Sciatic nerve (tissue), 2 donors: Measurements from ENCODE around the gene MAP2K5. TPM values are rescaled to one million over a fixed set of nuclear protein-coding genes. Genes with fewer than 3 reads are reported as not detected.

Source experiments
- ATAC-seq: fragments of 200-7000 bp; cut with Tn5 transposase; one replicate; pipeline ENCODE4 v1.9.1; 2020; ENCODE audit warnings: mild to moderate bottlenecking, moderate library complexity
- DNase-seq: peaks from one replicate; pipeline ENCODE4 v3.0.0-alpha.2; 2020; ENCODE audit warnings: low spot score
- intact Hi-C: fragments of 100-400 bp; cut with DNase I; formaldehyde crosslinking; loops from one replicate; pipeline ENCODE4 v1.14.2; 2022
- total RNA-seq: library from RNA; stranded (reverse); fragmentation: NEBNext Ultra II Directional; extraction: Animal tissue kit (Norgen Biotek cat#: 25700); gene quantifications from one replicate; pipeline ENCODE4 v1.2.1, GENCODE V29; 2021
- donor health status: DM: no; HTN: no; CAD: no.
- donor health status: DM: no; HTN: no; CAD: no.

MAP2K5 gene
- total RNA-seq, 1 donor from 2014 or later: 25.2 TPM

DNA sequence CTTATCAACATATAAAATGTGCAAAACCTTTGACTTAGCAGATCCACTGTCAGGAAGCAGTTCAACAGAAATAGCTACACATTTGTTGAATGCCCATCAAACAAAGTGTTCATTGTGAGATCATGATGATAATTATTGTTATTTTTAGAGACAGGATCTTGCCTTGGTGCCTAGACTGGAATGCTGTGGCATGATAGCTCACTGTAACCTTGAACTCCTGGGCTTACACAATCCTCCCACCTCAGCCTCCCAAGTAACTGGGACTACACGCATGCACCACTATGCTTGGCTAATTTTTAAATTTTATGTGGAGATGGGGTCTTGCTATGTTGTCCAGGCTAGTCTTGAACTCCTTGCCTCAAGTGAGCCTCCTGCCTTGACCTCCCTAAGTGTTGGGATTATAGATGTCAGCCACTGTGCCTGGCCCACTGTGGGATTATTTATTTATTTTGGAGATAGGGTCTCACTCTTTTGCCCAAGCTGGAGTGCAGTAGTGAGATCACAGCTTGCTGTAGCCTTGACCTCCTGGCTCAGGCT lies 8.8 kb downstream of the MAP2K5 start:
- no peak for DNase-seq

DNA sequence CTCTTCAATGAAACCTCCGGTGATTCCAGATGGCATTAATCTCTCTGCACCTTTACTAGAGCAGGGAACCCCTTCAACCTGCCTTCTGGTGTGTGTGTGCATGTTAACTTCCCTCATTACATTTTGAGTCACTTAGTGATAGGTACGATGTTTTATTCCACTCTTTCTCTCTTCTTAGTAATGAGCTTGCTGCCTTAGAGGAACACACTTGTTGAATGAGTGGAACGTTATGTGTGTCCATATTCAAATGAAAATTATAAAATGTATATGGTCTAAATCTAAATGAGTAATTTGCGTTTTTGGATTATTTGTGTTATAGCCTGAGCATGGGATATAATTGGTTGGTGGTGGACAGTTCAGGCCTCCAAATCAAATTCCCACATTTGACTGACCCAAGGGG lies 12.1 kb downstream of the MAP2K5 start:
- no peak for ATAC-seq
- intact Hi-C loops: no loop called here
- DNase-seq: no peak

More for the DNA sequence above, 8.8 kb downstream of the MAP2K5 start:
- intact Hi-C loops: no loop called here
- ATAC-seq: no peak

DNA sequence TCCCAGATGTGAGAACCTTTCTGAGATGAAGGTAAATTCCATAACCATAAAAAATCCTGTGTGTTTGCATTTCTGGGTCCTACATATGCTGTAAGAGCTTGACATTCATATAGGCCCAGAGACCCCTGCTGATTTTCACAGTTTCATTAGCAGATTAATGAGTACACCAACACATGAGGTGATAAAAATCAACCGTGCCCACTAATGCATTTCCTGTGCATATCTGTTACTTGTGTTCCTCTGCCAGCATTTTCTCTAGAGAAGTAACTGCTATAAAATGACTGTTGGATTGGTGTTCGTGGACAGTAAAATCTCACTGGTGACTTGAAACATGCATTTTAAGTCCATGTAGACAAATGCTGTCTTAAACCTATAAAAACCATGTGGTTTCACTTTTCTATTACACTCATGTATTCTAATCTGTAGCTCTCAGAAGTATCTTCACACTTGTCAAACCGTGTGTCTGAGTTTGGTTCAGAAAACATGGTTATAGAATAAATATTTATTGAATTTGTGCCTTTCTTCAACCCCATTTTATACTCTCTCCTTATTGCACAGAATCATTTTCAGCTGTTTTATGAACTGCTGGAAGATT lies 14.6 kb downstream of the MAP2K5 start:
- no peak for DNase-seq
- intact Hi-C loops: no loop called here
- ATAC-seq: no peak

DNA sequence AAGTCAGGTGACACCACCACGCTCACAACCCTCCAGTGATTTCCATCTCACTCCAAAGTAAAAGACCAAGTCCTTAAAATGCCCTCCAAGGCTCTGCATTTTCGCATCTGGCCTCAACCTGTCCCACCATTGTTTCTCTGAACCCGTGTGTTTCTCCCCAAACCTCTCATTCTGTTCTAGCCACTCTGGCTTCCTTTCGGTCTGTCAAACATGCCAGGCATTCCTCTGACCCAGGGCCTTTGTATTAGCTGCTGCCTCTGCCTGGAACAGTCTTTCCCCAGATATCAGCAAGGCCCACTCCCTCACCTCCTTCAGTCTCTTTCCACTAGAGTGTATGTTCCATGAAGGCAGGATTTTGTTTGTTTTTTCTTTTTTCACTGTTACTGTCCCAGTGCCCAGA lies 16.0 kb downstream of the MAP2K5 start:
- no peak for DNase-seq
- intact Hi-C loops: no loop called here
- no peak for ATAC-seq

DNA sequence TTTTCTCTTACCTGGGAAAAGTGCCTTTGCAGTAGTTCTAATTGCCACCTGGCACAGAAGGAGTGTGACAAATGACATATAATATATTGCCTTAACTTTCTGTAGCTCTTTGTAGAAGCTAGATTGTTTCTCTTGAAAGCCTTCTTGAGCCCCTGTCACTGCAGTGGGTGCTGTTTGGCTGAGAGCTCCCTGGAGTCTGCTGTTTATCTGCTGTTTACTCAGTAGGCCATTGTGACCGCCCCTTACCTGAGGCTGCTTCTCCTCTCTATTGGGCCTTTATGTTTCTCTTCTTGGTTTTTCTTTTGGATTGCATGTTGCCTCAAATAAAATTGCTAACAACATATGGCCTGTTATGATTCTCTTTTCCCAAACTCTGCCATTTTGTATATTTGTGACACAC lies 16.7 kb downstream of the MAP2K5 start:
- DNase-seq (no peak), ATAC-seq (no peak)
- intact Hi-C loops: no loop called here

DNA sequence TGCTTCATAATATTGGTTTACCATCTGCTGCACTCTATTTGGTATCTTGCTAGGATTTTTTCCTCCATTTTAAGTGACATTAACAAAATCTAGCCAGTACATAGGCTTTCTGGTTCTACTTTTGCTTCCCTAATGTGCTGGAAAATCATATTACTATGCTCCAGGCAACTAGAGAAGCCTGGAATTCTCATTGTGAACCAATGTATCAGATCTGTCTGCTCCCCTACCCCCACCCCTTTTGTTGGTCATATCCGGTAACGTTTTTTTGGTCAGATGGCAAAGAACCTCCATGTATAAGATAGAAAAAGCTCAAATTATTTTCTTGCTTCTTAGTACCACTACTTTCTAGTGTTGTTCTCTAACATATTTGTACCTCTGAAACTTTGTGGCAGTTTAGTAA lies 17.1 kb downstream of the MAP2K5 start:
- ATAC-seq (no peak), DNase-seq (no peak)
- intact Hi-C loops: no loop called here

DNA sequence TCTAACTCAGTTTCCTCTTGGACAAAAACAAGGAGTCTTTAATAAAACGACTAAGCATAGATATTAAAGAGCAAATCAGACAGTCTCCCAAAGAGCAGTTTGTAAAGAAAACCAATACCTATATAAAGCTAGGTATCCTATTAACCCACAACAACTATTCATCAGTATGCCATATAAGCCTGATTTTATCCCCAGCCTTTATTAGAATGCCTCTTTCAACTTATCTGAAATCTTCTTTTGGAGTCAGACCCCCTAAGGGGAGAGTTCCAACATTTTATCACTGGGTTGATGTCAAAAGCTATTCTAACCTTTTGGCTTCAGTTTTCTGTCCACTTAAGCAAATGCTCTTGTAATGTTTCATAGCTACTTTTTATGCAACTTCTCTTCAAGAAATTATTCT lies 17.8 kb downstream of the MAP2K5 start:
- DNase-seq (no peak), ATAC-seq (no peak)
- intact Hi-C loops: no loop called here

DNA sequence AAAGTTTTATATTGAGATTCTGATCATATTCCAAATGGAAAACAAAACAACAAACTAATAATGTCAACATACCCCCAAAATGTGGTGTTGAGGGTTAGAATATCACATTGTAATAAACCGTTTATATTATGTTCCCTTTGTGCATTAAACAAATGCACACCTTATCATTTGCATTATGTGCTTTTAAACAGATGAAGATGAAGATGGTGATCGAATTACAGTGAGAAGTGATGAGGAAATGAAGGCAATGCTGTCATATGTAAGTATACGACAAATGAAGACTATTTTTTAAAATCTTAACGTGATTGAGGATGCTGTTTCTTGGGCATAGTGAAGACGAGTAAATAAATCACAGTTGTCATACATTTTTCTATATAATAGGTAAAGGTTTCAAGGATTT lies 20.6 kb downstream of the MAP2K5 start:
- no peak for ATAC-seq
- intact Hi-C loops: no loop called here
- no peak for DNase-seq

DNA sequence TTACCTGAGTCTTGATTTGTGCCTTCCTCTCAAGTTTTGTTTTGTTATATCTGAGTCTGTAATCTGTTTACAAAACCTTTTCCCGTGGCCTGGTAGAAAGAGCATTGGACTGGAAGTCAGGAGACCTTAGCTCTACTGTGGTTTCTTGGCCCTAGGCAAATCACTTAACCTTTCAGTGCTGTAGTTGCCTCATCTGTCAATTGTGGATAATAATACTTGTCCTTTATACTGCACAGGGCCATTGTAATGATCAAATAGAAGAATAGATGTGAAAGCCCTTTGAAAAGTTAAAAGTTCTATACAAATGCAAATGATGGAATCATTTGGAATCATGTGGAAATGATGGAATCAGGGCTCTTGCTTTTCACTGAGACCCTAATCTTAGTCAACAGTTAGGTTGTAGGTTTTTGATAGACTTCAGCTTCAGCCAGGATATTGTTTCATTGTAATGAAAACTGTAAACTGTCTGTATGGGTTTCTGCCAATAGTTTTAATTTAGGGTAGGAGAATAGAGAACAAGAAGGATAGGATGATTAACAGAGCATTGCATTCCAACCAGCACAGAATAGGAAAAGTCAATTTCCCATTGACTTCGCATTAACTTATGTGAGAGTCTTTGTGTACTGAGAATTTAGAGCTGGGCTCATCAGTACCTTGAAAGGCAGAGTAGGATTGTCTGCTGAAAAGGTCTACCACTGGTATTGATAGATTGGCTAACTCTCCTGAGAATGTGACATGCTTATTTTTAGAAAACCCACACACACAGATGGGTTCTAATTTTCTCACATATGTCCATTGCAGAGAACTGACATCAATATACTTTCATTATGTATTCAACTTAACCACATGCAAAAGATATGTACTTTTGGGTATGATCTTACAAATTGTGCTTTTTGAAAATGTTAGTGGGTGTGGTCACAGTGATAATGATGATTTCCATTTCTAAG lies 21.8 kb downstream of the MAP2K5 start:
- intact Hi-C loops: no loop called here
- no peak for ATAC-seq

DNA sequence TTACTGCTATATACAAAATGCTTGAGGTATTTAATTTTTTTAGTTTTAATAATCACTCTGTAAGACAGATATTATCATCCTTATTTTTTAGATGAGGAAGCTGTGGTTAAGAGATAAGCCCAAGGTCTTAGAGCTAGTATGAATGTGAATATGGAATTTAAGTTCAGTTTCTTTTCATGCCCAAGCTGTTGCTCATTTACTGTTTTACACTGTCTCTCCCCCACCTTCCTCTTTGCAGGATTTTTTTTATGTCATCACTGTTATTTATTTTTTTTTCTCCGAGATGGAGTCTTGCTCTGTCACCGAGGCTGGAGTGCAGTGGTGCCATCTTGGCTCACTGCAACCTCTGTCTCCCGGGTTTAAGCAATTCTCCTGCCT lies 22.5 kb downstream of the MAP2K5 start:
- intact Hi-C loops: no loop called here
- DNase-seq (no peak), ATAC-seq (no peak)

More for the DNA sequence above, 21.8 kb downstream of the MAP2K5 start:
- no peak for DNase-seq

DNA sequence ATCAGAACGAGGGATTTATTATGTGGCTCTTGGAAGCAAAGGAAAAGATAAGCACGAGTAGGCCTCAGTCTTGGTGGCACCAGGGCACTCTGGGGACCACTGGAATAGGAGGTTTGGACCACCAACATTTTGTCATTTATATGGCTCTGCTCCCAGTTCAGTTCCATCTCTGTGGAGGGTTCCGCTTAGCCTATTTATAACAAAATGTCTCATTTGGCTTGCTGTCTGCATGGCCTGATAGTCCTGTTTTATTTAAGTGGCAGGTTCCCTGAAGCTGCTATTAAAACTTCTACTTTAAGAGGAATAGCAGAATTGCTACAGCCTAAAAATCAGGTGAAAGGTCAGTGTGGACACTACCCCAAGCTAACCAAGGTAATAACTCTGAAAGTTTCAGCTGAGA lies 27.2 kb downstream of the MAP2K5 start:
- no peak for DNase-seq
- intact Hi-C loops: no loop called here
- no peak for ATAC-seq

DNA sequence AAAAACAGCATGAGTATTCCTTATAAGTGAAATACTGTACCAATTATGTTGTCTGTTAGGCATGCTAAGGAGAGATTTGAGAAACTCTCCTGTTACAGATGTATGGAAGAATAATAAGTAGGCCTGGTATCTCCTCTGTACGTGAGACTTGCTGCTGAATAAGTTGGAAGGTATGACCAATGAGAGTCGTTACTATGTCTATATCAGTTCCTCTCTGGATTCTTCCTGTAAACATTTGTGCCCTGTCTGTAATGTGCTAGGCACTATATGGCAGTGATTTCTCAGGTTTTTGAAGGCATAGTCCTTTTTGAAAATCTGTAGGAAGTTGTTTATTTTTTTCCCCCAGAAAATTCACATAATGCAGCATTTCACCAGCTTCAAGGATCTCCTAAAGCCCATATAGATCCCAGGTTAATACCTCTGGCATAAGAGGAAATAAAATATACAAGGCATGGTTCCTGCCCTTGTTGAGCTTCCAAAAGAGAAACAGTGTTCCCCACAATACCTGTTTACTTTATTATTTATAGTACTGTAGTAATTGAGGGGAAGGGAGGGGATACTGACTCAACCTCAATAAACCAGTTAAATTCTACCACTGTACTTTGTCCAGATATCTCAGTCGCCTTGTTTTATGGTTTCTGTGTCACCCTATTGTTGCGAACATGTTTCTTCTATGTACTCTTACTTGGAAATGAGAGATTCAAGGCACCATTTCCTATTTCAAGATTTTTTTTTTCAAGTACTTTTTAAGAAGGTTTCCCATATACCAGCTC lies 28.6 kb downstream of the MAP2K5 start:
- no peak for DNase-seq
- intact Hi-C loops: no loop called here
- ATAC-seq: no peak

DNA sequence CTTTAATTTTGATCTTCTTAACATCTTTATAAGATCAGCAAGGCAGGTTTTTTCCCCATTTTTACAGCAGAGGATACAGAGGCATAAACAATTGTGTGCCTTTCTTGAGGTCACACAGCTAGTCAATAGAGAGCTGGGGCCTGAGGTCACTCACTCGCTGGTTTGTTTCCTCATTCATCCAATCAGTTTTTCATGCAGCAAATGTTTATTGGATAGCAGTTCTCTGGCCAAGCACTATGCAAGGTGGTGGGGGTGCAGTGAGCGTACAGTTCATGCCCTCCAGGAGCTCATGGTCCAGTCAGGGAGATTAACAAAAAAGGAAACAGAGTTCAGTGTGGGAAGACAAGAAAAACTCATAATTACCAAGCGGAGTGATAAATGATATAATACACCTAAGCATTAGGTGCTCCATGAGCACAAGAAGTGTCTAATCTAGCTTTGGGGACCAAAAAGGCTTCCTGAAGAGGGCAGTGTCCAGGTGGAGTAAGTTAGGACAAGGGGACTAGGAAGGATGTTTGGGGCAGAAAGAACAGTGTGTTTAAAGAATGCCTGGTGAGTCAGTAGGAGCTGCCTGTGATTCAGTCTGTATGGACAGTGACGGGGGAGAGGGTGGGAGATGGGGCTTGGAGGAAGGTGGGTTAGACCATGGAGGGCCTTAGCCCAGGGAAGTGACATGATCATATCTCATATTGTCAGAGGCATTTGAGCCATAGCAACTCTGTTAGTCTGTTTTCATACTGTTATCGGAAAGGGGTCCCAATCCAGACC lies 29.3 kb downstream of the MAP2K5 start:
- DNase-seq (no peak), ATAC-seq (no peak)
- intact Hi-C loops: no loop called here

DNA sequence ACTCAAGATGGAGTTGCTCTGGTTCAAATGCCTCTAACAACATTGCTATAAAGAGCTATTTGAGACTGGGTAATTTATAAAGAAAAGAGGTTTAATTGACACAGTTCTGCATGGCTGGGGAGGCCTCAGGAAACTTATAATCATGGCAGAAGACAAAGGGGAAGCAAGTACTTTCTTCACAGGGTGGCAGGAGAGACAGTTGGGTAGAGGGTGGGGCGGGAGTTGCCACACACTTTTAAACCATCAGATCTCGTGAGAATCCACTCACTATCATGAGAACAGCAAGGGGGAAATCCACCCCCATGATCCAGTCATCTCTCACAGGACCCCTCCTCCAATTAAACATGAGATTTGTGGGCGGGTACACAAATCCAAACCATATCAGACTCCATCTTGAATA lies 30.7 kb downstream of the MAP2K5 start:
- intact Hi-C loops: no loop called here
- no peak for ATAC-seq
- DNase-seq: no peak

DNA sequence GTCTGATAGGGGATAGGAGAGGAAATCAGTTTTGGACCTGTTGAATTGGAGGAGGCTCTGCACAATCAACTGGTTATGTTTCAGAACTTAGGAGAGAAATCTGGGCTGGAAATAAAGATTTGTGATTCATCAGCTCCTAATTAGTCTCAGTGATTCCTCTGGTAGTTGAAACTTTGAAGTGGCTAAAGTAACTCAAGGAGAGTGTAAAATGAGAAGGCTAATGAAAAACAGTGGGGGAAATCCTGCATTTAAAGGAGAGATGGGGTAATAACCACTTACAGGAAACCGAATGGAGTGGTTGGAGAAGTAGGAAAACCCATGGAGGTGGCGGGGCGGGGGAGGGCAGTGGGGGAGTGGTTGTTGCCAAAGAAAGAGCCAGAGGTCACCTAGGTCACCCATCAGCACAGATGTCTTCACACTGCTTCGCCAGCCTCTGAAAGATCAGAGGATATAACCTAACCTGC lies 32.6 kb downstream of the MAP2K5 start:
- no peak for DNase-seq
- no peak for ATAC-seq
- intact Hi-C loops: no loop called here

DNA sequence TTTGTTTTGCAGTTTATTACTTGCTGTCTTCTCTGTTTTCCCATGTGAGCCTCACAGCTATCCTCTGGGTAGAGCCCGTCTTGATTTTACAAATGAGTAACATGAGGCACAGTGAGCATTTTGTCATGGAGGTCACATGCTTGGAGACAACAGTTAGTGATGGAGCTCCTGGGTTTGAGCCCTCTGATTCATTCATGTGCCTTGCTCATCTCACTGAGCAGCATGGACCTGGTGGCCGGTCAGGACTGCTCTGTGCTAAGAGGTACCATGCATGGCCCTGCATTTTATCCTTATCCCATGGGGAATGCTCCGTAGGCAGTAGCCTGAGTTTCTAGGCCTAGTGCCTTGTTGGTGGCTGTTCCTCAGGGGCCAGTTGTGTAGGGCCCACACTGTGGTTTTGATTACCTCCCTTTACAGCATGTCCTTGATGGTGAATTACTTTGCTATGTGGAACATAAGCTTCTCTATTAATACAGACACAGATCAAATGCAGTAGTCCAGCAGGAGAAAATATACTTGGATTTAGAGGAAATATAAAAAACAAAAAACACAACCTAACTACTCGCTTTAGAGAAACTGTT lies 35.6 kb downstream of the MAP2K5 start:
- DNase-seq (no peak), ATAC-seq (no peak)
- intact Hi-C loops: no loop called here

DNA sequence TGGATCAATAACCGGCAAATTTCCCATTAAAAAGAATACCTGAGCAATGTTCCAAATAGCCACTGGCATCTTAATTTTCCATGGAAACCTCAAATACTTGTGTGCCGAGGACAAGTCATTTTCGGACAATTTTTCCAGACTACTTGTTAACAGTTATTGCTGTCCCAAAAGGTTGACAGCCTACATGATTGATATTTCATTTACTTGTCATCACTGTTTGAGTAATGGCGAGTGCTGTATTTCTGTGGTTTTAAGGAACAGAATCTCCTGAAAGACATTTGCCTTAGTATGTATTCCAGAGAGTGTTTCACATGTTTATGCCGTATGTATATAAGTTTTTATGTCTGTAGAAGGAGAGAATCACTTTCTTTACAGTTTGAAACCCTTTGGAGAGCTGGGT lies 36.7 kb downstream of the MAP2K5 start:
- DNase-seq (no peak), ATAC-seq (no peak)
- intact Hi-C loops: no loop called here

DNA sequence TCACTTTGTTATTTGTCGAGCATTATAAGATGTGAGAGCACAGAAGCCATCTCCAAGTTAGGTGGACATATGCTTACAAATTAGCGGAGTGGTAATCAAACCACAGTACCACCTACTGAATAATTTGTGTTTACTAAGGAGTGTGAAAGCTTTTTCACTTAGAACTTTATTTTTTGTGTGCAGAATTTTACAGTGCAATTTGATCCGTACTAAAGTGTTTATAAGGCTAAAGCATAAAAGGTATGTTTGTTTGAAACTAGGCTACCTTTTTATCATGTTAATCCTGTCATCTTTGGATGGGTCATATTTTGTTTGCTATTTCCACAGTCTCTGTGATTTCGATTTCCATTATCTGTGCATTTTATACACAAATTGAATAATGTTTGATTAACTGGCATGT lies 37.5 kb downstream of the MAP2K5 start:
- DNase-seq: no peak
- intact Hi-C loops: no loop called here
- no peak for ATAC-seq

DNA sequence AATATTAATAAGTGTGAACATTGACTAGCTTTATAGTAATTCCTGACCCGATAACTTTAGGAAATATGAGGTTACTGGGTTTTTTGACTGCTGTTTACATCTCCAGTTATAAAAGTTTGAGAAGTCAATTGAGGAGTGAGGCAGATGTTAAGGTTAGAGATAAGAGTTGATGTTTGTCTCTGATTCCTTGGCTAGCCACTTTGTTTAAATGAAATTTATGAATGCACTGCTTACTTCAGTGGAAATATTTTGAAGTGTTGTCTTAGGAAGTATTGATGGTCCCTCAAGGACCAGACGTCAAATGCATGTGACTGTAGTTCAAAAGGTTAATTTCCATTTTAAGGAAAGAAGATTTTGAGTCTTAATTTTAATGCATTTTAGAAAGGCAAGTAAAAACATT lies 41.7 kb downstream of the MAP2K5 start:
- intact Hi-C loops: no loop called here
- no peak for ATAC-seq
- no peak for DNase-seq
